Erythroblast (primary cell): ENCODE measurements around the gene CFAP46.
"Not testable (repeated sequence)": the region's sequence is repeated elsewhere in the genome, so short reads cannot be mapped to it uniquely, and the experiment has no call there.

Source experiments
- DNase-seq, 2 experiments: peaks; one replicate each; lab custom pipeline; 2025; lab: John Stamatoyannopoulos, UW
- GATA1 ChIP-seq: IDR thresholded peaks from 2 replicates; pipeline ENCODE4 v1.6.1; 2011; ENCODE audit warnings: low read depth, mild to moderate bottlenecking, control low read depth, low read length, moderate library complexity
- POLR2A ChIP-seq: IDR thresholded peaks from 2 replicates; pipeline ENCODE4 v1.6.1; 2011; ENCODE audit warnings: mild to moderate bottlenecking, low read length

The CFAP46 gene

DNA sequence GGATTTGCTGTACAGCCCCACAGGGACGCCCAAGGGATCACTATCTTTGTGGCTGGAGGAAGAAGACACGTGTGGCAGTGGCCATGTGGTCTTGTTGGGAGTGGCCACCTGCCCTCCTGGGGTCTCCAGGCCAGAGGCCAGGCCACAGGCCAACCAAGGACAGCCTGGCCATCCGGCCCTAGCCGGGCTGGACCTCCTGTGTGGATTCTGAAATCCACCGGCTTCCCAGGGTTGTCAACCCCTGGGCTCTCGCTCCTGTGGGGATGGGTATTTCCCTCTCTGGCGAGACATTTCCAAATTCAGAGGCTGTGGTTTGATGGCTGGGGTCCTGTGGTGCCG is 31.5 kb upstream of the CFAP46 start:
- DNase-seq, result no peak
- TF ChIP-seq POLR2A (no peak), GATA1 (no peak)

DNA sequence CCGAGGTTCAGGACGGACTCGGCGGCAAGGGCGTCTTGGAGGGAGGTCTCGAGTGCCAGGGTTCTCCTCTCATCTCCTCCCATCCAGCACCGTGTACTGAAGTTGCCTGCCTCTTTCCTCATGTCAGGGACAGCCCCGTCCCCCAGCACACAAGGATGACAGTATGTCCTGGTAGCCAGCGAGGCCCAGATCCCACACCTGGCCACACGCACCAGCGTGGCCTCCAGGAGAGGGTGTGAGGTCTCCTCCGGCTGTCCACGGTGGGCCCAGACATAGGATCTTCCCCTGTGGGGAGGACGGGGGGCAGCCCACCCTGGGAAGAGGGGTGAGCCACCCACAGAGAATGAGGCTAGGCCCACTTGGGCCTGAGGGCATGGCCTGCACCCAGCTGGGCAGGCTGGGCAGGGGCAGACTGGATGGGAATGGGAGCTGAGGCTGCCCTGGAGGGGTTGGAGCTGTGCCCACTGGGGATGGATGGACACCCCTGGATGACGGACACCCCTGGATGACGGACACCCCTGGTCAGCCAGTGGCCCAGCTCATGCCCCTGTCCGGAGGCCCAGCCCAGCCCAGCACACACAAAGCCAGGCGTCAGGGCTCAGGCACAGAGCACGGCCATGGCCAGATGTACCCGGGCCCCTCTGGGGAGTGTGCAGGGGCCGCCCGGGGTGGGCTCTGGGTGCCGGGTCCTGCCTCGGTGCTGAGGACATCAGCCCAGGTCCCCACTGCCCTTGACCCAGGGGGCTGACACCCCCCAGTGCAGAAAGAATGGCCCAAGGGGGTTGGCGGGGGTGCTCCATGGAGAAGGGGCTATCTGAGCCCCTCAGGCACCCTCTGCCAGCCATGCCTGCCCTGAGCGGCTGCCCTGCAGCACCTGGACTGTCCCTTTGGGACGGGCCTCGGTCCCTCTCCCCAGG is 30.9 kb upstream of the CFAP46 start:
- no peak for TF ChIP-seq POLR2A
- TF ChIP-seq GATA1, result no peak
- DNase-seq, result no peak

DNA sequence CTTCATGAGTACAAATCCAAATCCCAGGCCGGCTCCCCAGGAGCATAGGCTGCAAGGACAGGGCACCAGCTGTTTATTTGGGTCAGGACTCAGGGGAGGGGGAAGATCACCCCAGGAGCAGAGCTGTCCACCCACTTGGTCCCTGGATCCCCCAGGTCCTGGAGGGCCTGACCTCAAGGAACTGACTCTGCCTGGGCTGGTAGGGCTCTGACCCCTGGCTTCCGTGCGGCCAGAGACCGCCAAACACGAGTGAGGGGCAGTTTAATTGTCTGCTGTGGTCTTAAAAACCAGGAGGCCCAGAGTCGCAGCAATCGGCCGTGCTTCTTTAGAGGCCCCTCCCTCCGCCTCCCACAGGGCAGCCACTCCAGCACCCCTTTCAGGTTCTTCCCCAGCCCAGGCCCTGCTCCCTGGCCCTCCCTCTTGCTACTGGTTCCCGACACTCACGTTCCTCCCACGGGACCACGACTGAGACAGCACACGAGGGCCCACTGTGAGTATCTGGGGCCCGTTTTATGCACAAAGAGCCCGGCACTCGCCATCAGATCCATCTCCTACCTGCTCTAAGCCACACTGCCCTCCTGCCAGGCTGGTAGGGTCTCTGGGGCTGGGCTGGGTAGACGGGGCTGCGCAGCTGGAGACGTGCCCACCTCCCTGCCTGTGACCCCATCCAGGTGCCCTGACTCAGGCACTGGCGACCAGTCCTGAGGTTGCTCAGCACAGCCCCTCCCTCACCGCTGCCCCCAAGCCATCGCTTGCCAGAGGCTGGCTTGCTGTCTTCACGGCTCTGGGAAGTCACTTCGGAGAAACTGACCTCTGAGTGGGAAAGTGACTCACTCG is 30.0 kb upstream of the CFAP46 start:
- no peak for TF ChIP-seq POLR2A
- TF ChIP-seq GATA1, result no peak
- DNase-seq, result no peak

DNA sequence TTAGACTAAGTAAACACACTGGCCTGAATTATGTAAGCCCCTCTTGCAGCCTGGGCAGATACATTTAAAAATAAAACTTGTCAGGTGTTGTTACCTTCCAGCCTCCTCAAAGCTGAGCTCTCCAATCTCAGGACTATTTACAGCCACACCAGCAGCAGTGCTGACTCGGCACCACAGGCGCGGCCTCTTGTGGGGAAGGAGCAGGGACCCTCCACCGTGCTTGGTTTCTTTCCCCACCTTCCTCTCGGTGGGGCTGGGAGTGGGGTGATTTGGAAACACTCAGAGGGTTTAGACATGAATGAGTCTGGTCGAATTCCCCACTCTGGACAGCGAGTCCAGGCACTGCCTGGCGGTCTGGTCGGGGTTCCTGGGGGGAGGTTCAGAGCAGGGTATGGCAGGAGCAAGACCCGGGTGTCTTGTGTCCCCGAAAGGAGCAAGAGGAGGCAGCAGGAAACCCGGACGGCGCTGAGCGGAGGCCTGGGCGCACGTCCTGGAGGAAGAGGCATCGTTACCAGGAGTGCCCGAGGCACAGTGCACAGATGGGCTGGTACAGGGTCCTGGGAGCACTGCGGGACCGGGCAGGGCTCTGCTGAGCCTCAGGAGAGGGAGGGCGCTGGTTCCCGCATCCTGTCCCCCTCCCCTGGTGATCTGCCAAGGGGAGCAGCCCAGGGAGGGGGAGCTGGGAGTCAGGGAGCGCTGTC is 29.2 kb upstream of the CFAP46 start:
- TF ChIP-seq GATA1 (no peak), POLR2A (no peak)
- no peak for DNase-seq

DNA sequence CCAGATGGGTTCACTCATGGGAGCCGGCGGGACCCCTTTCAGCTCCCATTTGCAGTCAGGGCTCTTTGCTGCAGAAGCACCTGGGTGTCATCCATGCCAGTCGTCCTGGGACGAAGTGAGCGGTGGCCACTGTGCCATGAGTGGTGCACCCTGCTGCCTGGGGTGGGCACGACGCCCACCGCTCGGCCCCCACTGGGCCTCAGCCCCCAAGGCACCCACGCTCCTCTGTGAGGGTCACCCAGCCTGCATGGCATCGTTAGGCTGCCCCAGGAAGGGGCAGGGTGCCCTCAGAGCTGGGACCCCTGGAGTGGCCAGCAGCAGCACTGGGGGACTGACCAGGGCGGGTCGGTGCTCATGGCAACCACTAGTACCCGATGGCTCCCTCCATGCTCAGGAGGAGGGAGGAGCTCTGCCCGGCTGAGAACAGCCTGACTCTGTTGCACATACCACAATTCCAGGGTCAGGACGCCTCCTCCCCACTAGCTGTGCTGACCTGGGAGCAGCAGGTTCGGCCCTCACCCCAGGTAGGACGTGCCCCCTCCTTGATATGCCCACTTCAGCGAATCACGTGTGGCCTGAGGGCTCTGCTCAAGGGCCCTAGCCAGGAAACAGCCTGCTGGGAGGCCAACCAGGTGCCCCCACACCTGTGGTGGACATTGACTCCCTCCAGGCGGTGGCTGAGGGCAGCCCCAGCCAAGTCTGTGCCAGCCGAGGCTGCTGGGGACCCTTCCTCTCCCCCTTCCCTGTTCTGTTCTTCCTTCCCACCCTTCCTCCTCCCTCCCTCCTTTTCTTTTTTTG is 28.5 kb upstream of the CFAP46 start:
- TF ChIP-seq GATA1, result no peak
- no peak for DNase-seq

DNA sequence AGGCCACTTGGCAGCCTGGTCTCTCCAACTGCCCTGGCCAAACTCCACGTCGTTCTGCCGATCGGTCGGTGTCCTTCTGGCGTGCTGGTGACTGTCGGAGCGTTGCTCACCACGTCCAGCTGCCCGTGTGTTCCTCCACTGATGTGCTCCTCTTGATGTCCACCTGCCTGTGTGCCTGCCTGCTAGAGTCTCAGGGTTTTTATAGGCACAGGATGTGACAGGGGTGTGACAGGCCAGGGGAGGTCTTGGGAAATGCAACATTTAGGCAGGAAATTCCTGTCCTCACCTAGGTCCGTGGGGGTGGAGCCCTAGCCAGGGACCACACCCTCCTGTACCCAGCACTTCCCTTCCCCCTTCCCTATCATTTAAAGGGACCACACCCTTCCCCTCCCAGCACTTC is 25.2 kb upstream of the CFAP46 start:
- DNase-seq, result no peak

DNA sequence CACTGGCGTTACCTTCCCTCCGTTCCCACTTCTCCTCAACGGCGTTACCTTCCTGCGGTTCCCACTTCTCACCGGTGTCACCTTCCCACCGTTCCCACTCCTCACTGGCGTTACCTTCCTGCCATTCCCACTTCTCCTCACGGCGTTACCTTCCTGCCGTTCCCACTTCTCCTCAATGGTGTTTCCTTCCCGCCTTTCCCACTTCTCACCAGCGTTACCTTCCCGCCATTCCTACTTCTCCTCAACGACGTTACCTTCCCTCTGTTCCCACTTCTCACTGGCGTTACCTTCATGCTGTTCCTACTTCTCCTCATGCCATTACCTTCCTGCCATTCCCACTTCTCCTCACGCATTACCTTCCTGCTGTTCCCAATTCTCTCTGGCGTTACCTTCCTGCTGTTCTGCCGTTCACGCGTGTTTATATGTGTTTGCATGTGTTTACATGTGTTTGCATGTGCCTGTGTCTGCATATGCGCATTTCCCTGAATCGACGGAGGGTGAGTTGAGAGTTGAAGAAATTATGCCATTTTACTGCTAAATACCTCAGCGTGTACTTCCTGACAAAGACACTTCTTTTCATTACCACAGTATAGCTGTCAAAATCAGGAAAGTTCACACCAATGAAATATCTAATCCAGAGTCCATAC is 23.2 kb upstream of the CFAP46 start:
- TF ChIP-seq POLR2A (no peak), GATA1 (no peak)
- DNase-seq, result no peak

More for the DNA sequence above, 25.2 kb upstream of the CFAP46 start:
- TF ChIP-seq GATA1, result no peak
- TF ChIP-seq POLR2A, result no peak

DNA sequence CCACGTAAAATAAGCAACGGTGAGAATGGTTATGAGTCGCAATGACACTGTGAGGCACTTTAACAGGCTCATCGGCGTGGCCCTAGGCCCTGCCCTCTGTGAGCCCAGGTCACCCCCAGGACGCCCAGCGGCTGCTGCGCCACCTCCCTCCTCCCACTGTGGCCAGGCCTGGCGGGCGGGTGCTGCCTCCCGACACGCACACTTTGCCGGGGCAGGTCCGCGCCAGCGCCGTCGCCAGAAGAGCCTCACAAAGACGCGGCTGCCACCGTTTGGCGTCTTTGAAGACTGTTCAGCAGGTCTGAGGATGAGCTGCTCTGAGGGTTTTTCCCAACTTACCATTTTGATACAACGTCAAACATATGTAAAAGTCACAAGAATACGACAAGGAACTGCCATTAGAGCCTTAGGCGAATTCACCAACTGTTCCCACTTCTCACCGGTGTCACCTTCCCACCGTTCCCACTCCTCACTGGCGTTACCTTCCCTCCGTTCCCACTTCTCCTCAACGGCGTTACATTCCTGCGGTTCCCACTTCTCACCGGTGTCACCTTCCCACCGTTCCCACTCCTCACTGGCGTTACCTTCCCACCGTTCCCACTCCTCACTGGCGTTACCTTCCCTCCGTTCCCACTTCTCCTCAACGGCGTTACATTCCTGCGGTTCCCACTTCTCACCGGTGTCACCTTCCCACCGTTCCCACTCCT is 22.5 kb upstream of the CFAP46 start:
- DNase-seq, result not testable (repeated sequence)

DNA sequence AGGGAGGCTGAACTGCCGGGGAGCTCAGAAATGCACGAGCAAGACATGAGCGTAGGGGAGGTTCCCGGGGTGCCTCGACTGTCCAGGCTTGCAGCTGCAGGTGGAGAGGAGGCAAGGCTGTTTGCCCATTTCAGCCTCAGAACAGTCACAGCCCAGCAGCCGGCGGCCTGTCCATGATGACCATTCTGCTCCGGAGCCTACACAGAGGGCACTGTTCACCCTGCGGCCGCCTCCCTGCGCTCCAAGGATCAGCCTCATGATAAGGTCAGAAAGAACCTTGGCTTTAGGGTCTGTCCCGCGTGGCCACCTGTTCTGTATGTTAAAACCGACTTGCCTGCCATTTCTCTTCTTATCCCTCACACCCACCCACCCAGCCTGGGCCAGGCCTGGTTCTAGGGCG is 21.9 kb upstream of the CFAP46 start:
- no peak for TF ChIP-seq GATA1
- TF ChIP-seq POLR2A, result no peak
- no peak for DNase-seq

DNA sequence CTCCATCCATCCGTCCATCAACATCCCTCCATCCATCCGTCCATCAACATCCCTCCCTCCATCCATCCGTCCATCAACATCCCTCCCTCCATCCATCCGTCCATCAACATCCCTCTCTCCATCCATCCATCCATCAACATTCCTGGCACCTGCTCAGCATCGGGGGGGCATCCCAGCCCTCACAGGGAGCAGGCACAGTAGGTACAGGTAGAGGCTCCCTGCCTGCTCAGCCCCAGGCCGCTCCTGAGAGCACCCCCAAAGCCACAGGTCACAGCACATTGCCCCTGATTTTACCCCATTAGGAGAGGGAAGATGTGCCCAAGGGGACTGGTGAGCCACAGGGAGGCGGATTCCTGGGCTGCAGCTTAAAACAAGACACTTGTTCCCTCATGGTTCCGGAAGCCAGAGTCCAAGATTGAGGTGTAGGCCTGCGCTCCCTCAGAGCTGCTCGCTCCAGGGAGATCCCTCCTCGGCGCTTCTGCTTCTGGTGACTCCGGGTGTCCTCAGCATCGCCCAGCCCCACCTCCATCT is 21.1 kb upstream of the CFAP46 start:
- DNase-seq, result no peak
- no peak for TF ChIP-seq GATA1
- TF ChIP-seq POLR2A, result no peak

DNA sequence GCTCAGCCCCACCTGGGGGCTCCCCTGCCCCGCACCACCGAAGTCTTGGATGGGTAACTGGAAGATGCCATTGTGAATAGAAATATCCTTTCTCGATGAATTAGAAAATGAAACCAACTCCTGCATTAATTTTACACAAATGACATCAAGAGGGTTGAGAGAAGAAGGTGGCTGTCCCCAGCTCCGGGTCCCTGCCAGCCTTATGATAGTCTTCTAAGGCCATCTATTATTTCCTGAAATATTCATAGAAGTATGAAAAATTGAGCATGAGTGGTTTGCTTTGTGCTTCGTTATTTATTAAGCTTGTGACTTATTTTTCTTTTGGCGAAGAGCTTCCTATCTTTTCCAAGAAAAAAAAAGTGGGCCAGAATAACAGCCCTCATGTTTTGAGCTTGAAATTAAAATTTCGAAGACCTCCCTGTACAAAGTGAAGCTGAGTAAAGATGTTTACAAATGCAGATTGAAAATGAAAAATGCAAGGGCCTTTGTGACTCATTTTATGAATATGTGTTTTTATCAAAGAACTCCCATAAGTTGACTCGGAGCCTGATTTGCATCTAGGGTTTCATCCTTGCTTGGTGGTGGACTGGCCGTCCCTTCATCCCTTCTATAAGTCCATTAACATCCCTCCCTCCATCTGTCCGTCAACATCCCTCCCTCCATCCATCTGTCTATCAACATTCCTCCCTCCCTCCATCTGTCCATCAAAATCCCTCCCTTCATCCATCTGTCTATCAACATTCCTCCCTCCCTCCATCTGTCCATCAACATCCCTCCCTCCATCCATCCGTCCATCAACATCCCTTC is 20.5 kb upstream of the CFAP46 start:
- TF ChIP-seq POLR2A (no peak), GATA1 (no peak)
- no peak for DNase-seq
